ENCODE results near the gene RBBP6. TPM values are rescaled to one million over a fixed set of nuclear protein-coding genes. Genes with fewer than 3 reads are reported as not detected.

Gene RBBP6
- total and polyA plus RNA-seq, 9 of the 15 experiments (the other 6 are each of a cell fraction or from before 2014, with no cell fraction given): 19.2 to 76.6 (median 42.7) TPM

DNA sequence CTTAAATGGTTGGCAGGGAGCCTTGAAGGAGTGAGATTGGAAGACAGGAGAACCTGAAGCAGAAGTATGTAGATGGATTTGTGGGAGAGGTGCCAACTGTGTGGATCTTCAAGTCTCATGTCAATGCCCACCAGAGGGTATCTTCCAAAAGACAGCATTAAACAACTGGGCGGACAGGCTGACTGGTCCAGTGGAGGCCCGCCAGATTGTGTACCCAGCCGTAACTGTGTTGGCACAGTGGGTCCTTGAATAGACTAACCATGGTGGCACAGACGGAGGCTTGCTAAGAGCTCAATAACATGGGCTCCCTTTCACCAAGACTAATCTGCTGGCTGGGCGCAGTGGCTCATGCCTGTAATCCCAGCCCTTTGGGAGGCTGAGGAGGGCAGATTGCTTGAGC, 24.2 kb upstream of the RBBP6 start:
- Histone ChIP-seq H3K27ac (ENCODE audit: extremely low read depth, low read depth, low read length) (no peak overlapping the region), H3K9me3 (replicated peaks; ENCODE audit: control insufficient read depth, insufficient read depth, low read depth, low read length) (no peaks in the 10 kb centered on the region), H3K4me3 (no peak overlapping the region), H3K4me2 (ENCODE audit: insufficient read depth, low read length) (no peak overlapping the region), H3K27me3 (ENCODE audit: control insufficient read depth in 2 of 2, insufficient read depth in 2 of 2, low read length in 2 of 2) (peaks cover 0 to 22% of the 10 kb centered on the region in 2 experiments; a peak in 2 of 5 replicates), H2AFZ (ENCODE audit: low read depth, low read length) (no peak overlapping the region), H3K9me1 (ENCODE audit: control insufficient read depth, insufficient read depth, low read length) (no peaks in the 10 kb centered on the region), H3K79me2 (ENCODE audit: control insufficient read depth, insufficient read depth, low read length) (no peaks in the 10 kb centered on the region), H4K20me1 (replicated peaks; ENCODE audit: control insufficient read depth, insufficient read depth, low read length) (no peaks in the 10 kb centered on the region), H3K9ac (ENCODE audit: insufficient read depth in 1 of 2, low read depth in 2 of 2, low read length in 2 of 2) (no peak overlapping the region), H3K4me1 (replicated peaks in 1 of 2; ENCODE audit: control insufficient read depth in 2 of 2, insufficient read depth in 2 of 2, low read length in 2 of 2) (no peaks in the 10 kb centered on the region), H3K36me3 (ENCODE audit: control insufficient read depth, insufficient read depth, low read length) (no peaks in the 10 kb centered on the region)
- intact Hi-C loops (cut with micrococcal nuclease): no loop called here
- in situ Hi-C loops (cut with MboI): no loop called here
- POLR2A ChIA-PET: interaction anchor here (0.6 to 1.1 kb wide), 2 partner anchors 213 to 215 kb away, joined by 4 to 5 read pairs; no protein-coding TSS in a partner anchor
- 7% methylated on average over 5 of the region's 5 CpGs for WGBS (ENCODE audit: insufficient coverage, low coverage, missing lambda C conversion rate)
- DNase-seq (ENCODE audit: extremely low read depth in 1 of 4, low spot score in 3 of 4): no peak
- FAIRE-seq: no peak
- CTCF ChIA-PET (ENCODE audit: low intra/inter-chr PET ratio): no interaction called here
- ATAC-seq: no peak
- BruUV-seq (replicated peaks): no TSS peak
- TF ChIP-seq ZNF175 (CRISPR knock-in tag; IDR thresholded peaks at IDR 0.05; ENCODE audit: low read depth): no peak
- TF ChIP-seq, protein P1, sequence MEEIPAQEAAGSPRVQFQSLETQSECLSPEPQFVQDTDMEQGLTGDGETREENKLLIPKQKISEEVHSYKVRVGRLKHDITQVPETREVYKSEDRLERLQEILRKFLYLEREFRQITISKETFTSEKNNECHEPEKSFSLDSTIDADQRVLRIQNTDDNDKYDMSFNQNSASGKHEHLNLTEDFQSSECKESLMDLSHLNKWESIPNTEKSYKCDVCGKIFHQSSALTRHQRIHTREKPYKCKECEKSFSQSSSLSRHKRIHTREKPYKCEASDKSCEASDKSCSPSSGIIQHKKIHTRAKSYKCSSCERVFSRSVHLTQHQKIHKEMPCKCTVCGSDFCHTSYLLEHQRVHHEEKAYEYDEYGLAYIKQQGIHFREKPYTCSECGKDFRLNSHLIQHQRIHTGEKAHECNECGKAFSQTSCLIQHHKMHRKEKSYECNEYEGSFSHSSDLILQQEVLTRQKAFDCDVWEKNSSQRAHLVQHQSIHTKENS (CRISPR knock-in tag; IDR thresholded peaks at IDR 0.05): no peak
- TF ChIP-seq ZZZ3 (IDR thresholded peaks at IDR 0.05): no peak
- no peak for TF ChIP-seq SRSF1 (IDR thresholded peaks at IDR 0.05; ENCODE audit: low read depth, low read length)
- TF ChIP-seq, protein P2, sequence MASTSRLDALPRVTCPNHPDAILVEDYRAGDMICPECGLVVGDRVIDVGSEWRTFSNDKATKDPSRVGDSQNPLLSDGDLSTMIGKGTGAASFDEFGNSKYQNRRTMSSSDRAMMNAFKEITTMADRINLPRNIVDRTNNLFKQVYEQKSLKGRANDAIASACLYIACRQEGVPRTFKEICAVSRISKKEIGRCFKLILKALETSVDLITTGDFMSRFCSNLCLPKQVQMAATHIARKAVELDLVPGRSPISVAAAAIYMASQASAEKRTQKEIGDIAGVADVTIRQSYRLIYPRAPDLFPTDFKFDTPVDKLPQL (IDR thresholded peaks at IDR 0.05; ENCODE audit: extremely low read depth, insufficient read length): no peak
- TF ChIP-seq LCOR (CRISPR knock-in tag; IDR thresholded peaks at IDR 0.05): no peak
- TF ChIP-seq, protein P3, sequence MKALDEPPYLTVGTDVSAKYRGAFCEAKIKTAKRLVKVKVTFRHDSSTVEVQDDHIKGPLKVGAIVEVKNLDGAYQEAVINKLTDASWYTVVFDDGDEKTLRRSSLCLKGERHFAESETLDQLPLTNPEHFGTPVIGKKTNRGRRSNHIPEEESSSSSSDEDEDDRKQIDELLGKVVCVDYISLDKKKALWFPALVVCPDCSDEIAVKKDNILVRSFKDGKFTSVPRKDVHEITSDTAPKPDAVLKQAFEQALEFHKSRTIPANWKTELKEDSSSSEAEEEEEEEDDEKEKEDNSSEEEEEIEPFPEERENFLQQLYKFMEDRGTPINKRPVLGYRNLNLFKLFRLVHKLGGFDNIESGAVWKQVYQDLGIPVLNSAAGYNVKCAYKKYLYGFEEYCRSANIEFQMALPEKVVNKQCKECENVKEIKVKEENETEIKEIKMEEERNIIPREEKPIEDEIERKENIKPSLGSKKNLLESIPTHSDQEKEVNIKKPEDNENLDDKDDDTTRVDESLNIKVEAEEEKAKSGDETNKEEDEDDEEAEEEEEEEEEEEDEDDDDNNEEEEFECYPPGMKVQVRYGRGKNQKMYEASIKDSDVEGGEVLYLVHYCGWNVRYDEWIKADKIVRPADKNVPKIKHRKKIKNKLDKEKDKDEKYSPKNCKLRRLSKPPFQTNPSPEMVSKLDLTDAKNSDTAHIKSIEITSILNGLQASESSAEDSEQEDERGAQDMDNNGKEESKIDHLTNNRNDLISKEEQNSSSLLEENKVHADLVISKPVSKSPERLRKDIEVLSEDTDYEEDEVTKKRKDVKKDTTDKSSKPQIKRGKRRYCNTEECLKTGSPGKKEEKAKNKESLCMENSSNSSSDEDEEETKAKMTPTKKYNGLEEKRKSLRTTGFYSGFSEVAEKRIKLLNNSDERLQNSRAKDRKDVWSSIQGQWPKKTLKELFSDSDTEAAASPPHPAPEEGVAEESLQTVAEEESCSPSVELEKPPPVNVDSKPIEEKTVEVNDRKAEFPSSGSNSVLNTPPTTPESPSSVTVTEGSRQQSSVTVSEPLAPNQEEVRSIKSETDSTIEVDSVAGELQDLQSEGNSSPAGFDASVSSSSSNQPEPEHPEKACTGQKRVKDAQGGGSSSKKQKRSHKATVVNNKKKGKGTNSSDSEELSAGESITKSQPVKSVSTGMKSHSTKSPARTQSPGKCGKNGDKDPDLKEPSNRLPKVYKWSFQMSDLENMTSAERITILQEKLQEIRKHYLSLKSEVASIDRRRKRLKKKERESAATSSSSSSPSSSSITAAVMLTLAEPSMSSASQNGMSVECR (CRISPR knock-in tag; IDR thresholded peaks at IDR 0.05): no peak
- no peak for TF ChIP-seq SLC30A9 (CRISPR knock-in tag; IDR thresholded peaks at IDR 0.05)
- TF ChIP-seq FOXA1 (IDR thresholded peaks at IDR 0.05; ENCODE audit: borderline replicate concordance): no peak
- no peak for TF ChIP-seq HDAC8 (tag; IDR thresholded peaks at IDR 0.05)
- TF ChIP-seq RFX1 (IDR thresholded peaks at IDR 0.05): no peak
- TF ChIP-seq, protein P4, sequence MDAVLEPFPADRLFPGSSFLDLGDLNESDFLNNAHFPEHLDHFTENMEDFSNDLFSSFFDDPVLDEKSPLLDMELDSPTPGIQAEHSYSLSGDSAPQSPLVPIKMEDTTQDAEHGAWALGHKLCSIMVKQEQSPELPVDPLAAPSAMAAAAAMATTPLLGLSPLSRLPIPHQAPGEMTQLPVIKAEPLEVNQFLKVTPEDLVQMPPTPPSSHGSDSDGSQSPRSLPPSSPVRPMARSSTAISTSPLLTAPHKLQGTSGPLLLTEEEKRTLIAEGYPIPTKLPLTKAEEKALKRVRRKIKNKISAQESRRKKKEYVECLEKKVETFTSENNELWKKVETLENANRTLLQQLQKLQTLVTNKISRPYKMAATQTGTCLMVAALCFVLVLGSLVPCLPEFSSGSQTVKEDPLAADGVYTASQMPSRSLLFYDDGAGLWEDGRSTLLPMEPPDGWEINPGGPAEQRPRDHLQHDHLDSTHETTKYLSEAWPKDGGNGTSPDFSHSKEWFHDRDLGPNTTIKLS (IDR thresholded peaks at IDR 0.05; ENCODE audit: borderline replicate concordance, low read depth): no peak
- no peak for TF ChIP-seq NRF1 (conservative IDR thresholded peaks at IDR 0.05 in 1 of 2, IDR thresholded peaks at IDR 0.05 in 1 of 2)
- no peak for TF ChIP-seq ETV5 (CRISPR knock-in tag; IDR thresholded peaks at IDR 0.05; ENCODE audit: low read depth)
- no peak for TF ChIP-seq RHOXF2B (CRISPR knock-in tag; conservative IDR thresholded peaks at IDR 0.05)
